Measurements from ENCODE around the gene DNAJC24.

- TF ChIP-seq POLR2AphosphoS5 (IDR thresholded peaks at IDR 0.05; ENCODE audit: low read depth, low read length) (no peak), POLR2A (IDR thresholded peaks at IDR 0.05; ENCODE audit: low read depth, low read length) (no peak), PAX5 (IDR thresholded peaks at IDR 0.05; ENCODE audit: insufficient read depth, low read length, severe bottlenecking) (no peak), TAF1 (IDR thresholded peaks at IDR 0.05; ENCODE audit: low read depth, low read length) (no peak), SPI1 (IDR thresholded peaks at IDR 0.05; ENCODE audit: low read depth, low read length) (no peak), POU2F2 (IDR thresholded peaks at IDR 0.05; ENCODE audit: low read depth, low read length) (no peak)
These were observed 2.9 kb upstream of the DNAJC24 start for GRCh38 chr11:31366795-31367194.

Data from GM12891 (cell line).